Psoas muscle (tissue), 8 donors: ENCODE measurements around the gene SEMA3D. TPM values are rescaled to one million over a fixed set of nuclear protein-coding genes. Genes with fewer than 3 reads are reported as not detected.

Experiments
- ATAC-seq, 4 donors: fragments of 200-7000 bp; cut with Tn5 transposase; one replicate each; pipeline ENCODE4 v1.9.1; 2020; ENCODE audit warnings: moderate library complexity in 3 of 4, mild to moderate bottlenecking in 2 of 4
- DNase-seq, 2 donors: peaks; one replicate each; pipeline ENCODE4 v3.0.0-alpha.2; 2020
- H3K27ac ChIP-seq: fragments of 200-600 bp; one replicate; pipeline ENCODE4 v1.8.0; 2022
- H3K27me3 ChIP-seq, 3 donors: fragments of 200-600 bp in 1 of 3; one replicate each; pipeline versions ENCODE4 v1.6.1 to v1.8.0; 2013 to 2022; ENCODE audit warnings: low read length in 2 of 3, mild to moderate bottlenecking in 2 of 3, moderate library complexity in 1 of 3; ENCODE audit not compliant: insufficient read depth in 3 of 3
- H3K36me3 ChIP-seq, 2 donors: fragments of 200-600 bp in 1 of 2; one replicate each; pipeline versions ENCODE4 v1.6.1 to v1.8.0; 2013 to 2022; ENCODE audit warnings: low read depth in 1 of 2, mild to moderate bottlenecking in 1 of 2, moderate library complexity in 1 of 2; ENCODE audit not compliant: insufficient read depth in 1 of 2
- H3K4me1 ChIP-seq: fragments of 200-600 bp; one replicate; pipeline ENCODE4 v1.8.0; 2022
- H3K4me3 ChIP-seq: fragments of 200-600 bp; one replicate; pipeline ENCODE4 v1.8.0; 2022; ENCODE audit warnings: mild to moderate bottlenecking
- H3K9me3 ChIP-seq: fragments of 200-600 bp; one replicate; pipeline ENCODE4 v1.8.0; 2022
- WGBS, 3 donors: extraction: QIAGEN DNeasy Blood & Tissue Kit; methylation state at CpG; one replicate each; pipeline versions ENCODE4 v1.1.6 to v1.1.7; 2013; 5-methylcytosine and 5-hydroxymethylcytosine counted together
- intact Hi-C, 2 donors: fragments of 100-400 bp; cut with DNase I; formaldehyde crosslinking; loops; one replicate each; pipeline versions ENCODE4 v1.11.0 to v1.14.2; 2022
- polyA plus RNA-seq, 3 donors: library from polyadenylated mRNA; stranded (reverse); fragments of 200-250 nt; gene quantifications; one replicate each; pipeline ENCODE4 v1.2.3, GENCODE V29; 2013
- total RNA-seq, 4 donors: library from RNA; stranded (reverse); fragmentation: NEBNext Ultra II Directional in 2 of 4; extraction: Animal tissue kit (Norgen Biotek cat#: 25700) in 2 of 4; gene quantifications; one replicate each; pipeline versions ENCODE4 v1.2.1 to v1.2.4, GENCODE V29; 2021 to 2023
- TF ChIP-seq, protein P1 (sequence below): fragments of 200-600 bp; IDR thresholded peaks from one replicate; pipeline ENCODE4 v1.8.0; 2022; ENCODE audit warnings: antibody characterized with exemption
- donor health status: healthy with polysubstance abuse.
- donor health status: DM: no; HTN: no; CAD: no; lungs with moderate emphysema.
- donor health status: Bipolar disorder and iron deficiency.
- donor health status: healthy.
- donor health status: DM: yes; HTN: yes; CAD: no.
- donor health status: DM: no; HTN: no; CAD: no.
- donor health status: DM: no; HTN: no; CAD: no.
- donor health status: DM: yes; HTN: yes; CAD: no.

SEMA3D gene
- total and polyA plus RNA-seq, 7 donors = 0.01 to 0.28 (median 0.06) TPM; not detected in 1

DNA sequence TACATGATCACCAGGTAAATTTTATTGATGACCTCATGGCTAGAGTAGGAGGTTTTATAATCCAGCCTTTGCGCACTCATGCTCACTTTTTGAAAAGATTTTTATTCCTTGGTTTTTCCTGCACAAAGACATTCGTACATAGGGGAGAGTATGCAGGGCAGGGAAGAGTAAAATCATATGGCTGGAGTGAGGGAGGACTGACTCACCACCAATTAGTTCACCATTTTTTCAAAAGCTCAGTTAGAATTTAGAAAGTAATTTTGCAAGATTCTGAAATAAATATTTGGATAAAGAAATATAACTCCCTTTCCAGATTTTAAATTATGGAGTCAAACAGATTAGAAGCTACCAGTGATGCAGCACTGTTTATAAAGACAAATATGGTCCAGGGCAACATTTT lies 111.9 kb downstream of the SEMA3D start:
- ATAC-seq (no peak), DNase-seq (no peak)
- H3K27ac ChIP-seq = no peak overlapping the region
- WGBS, 3 donors = 78 to 84% (median 78%) methylated on average over 2 of the region's 2 CpGs
- H3K9me3 ChIP-seq = no peaks in the 10 kb centered on the region
- H3K36me3 ChIP-seq = no peaks in the 10 kb centered on the region
- no peaks in the 10 kb centered on the region for H3K27me3 ChIP-seq
- no peak overlapping the region for H3K4me3 ChIP-seq
- TF ChIP-seq, protein P1, sequence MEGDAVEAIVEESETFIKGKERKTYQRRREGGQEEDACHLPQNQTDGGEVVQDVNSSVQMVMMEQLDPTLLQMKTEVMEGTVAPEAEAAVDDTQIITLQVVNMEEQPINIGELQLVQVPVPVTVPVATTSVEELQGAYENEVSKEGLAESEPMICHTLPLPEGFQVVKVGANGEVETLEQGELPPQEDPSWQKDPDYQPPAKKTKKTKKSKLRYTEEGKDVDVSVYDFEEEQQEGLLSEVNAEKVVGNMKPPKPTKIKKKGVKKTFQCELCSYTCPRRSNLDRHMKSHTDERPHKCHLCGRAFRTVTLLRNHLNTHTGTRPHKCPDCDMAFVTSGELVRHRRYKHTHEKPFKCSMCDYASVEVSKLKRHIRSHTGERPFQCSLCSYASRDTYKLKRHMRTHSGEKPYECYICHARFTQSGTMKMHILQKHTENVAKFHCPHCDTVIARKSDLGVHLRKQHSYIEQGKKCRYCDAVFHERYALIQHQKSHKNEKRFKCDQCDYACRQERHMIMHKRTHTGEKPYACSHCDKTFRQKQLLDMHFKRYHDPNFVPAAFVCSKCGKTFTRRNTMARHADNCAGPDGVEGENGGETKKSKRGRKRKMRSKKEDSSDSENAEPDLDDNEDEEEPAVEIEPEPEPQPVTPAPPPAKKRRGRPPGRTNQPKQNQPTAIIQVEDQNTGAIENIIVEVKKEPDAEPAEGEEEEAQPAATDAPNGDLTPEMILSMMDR = no peak
- no peaks in the 10 kb centered on the region for H3K4me1 ChIP-seq
- intact Hi-C loops = no loop called here

DNA sequence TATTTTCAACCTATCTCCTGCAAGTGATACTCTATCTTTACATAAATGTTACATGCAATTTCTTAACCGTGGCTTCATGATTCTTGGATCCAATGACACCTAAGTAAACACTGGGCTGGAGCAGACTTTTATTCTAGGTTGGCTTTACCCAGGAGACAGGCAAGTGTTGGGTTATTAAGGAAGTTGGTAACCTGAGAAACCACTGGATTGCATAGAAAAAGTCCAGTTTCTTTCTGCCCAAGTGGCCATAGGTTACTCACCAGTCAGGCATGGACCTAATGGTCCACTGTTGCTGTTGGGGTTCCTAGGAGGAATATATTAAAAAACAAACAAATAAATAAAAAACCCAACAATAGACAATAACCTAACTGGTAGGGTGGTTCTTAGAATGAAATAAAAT lies 112.8 kb downstream of the SEMA3D start:
- 29 to 68% (median 37%) methylated on average over 1 of the region's 1 CpG for WGBS, 3 donors
- ATAC-seq (no peak), DNase-seq (no peak)
- H3K4me1 ChIP-seq = no peaks in the 10 kb centered on the region
- TF ChIP-seq, protein P1 = no peak
- H3K9me3 ChIP-seq = no peaks in the 10 kb centered on the region
- no peaks in the 10 kb centered on the region for H3K27me3 ChIP-seq
- intact Hi-C loops = no loop called here
- no peaks in the 10 kb centered on the region for H3K36me3 ChIP-seq
- H3K4me3 ChIP-seq = no peak overlapping the region
- no peak overlapping the region for H3K27ac ChIP-seq

- intact Hi-C loops = no loop called here
- no peaks in the 10 kb centered on the region for H3K36me3 ChIP-seq
- H3K27ac ChIP-seq = no peak overlapping the region
- WGBS, 3 donors = 74 to 83% (median 78%) methylated on average over 5 of the region's 5 CpGs
- H3K9me3 ChIP-seq = no peaks in the 10 kb centered on the region
- ATAC-seq (no peak), DNase-seq (no peak)
- TF ChIP-seq, protein P1 = no peak
- H3K4me1 ChIP-seq = no peaks in the 10 kb centered on the region
- H3K4me3 ChIP-seq = no peak overlapping the region
- H3K27me3 ChIP-seq = no peaks in the 10 kb centered on the region
Measured at GRCh38 chr7:85070967-85071628, 115.8 kb downstream of the SEMA3D start.

- intact Hi-C loops = no loop called here
Measured at GRCh38 chr7:85068799-85069198, 118.1 kb downstream of the SEMA3D start.

More at GRCh38 chr7:85068799-85069198, 118.1 kb downstream of the SEMA3D start:
- ATAC-seq (no peak), DNase-seq (no peak)
- Histone ChIP-seq H3K9me3 (no peaks in the 10 kb centered on the region), H3K4me1 (no peaks in the 10 kb centered on the region), H3K27me3 (no peaks in the 10 kb centered on the region), H3K36me3 (no peaks in the 10 kb centered on the region), H3K4me3 (no peak overlapping the region), H3K27ac (no peak overlapping the region)
- TF ChIP-seq, protein P1 = no peak
- WGBS, 3 donors = 67 to 84% (median 83%) methylated on average over 1 of the region's 1 CpG
